IgD-negative memory B cell (primary cell): ENCODE results near the gene DNAJC1. TPM values are rescaled to one million over a fixed set of nuclear protein-coding genes. Genes with fewer than 3 reads are reported as not detected.

Experiments used
- H3K27ac Mint-ChIP-seq, 3 donors: one replicate each; pipeline ENCODE4 v1.8.0; 2020 to 2022; ENCODE audit warnings: mild to moderate bottlenecking in 3 of 3, mixed read lengths in 3 of 3, moderate library complexity in 1 of 3
- H3K27me3 Mint-ChIP-seq: one replicate; pipeline ENCODE4 v1.8.0; 2021; ENCODE audit warnings: mixed read lengths
- H3K36me3 Mint-ChIP-seq: one replicate; pipeline ENCODE4 v1.8.0; 2020; ENCODE audit warnings: mild to moderate bottlenecking, mixed read lengths
- H3K4me1 Mint-ChIP-seq, 3 donors: one replicate each; pipeline ENCODE4 v1.8.0; 2020 to 2022; ENCODE audit warnings: mixed read lengths in 3 of 3, mild to moderate bottlenecking in 1 of 3
- H3K4me3 Mint-ChIP-seq, 4 donors: one replicate each; pipeline ENCODE4 v1.8.0; 2020 to 2022; ENCODE audit warnings: mild to moderate bottlenecking in 4 of 4, mixed read lengths in 4 of 4, moderate library complexity in 3 of 4
- H3K9me3 Mint-ChIP-seq, 3 donors: one replicate each; pipeline ENCODE4 v1.8.0; 2020 to 2021; ENCODE audit warnings: mixed read lengths in 3 of 3, mild to moderate bottlenecking in 1 of 3
- polyA plus RNA-seq: library from polyadenylated mRNA; unstranded; fragments of 300-500 nt; fragmentation: Illumina TruSeq; gene quantifications from one replicate; pipeline ENCODE4 v1.2.3, GENCODE V29; 2021

The DNAJC1 gene
- polyA plus RNA-seq, 1 donor from 2014 or later = 17.9 TPM

GRCh38 chr10:21920633-21921032 is 82.9 kb downstream of the DNAJC1 start:
- Mint-ChIP-seq H3K27me3 (no peaks in the 10 kb centered on the region), H3K4me3 (no peak overlapping the region), H3K36me3 (no peaks in the 10 kb centered on the region), H3K4me1 (peaks cover 0 to 2% (median 0%) of the 10 kb centered on the region in 3 donors), H3K9me3 (no peaks in the 10 kb centered on the region), H3K27ac (no peak overlapping the region)

DNA sequence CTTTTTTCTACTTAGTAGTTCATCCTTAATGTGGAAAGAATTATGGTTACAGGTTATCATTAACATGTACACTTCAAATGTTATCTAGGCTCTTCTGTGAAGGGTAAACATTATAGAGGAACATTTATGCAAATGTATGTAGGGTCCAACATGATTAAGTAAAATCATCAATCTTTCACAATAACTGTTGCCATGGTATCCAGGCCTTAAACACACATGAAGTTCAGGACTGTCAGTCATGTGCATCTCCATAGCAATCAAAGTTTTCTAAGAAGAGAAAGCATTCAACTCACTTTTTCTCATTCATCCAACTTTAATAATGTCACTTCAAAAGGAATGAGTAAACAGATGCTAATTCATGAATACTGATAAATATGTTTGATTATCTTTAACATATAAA is 83.6 kb downstream of the DNAJC1 start:
- Mint-ChIP-seq H3K4me1 (peaks cover 0 to 2% (median 0%) of the 10 kb centered on the region in 3 donors), H3K36me3 (no peaks in the 10 kb centered on the region), H3K27me3 (no peaks in the 10 kb centered on the region)

GRCh38 chr10:21919117-21919516 is 84.4 kb downstream of the DNAJC1 start:
- no peaks in the 10 kb centered on the region for H3K27me3 Mint-ChIP-seq

More for the DNA sequence above, 83.6 kb downstream of the DNAJC1 start:
- no peaks in the 10 kb centered on the region for H3K9me3 Mint-ChIP-seq
- H3K27ac Mint-ChIP-seq = no peak overlapping the region
- H3K4me3 Mint-ChIP-seq = no peak overlapping the region

GRCh38 chr10:21912625-21913024 is 90.9 kb downstream of the DNAJC1 start:
- H3K27ac Mint-ChIP-seq = no peak overlapping the region
- peaks cover 5% of the 10 kb centered on the region for H3K36me3 Mint-ChIP-seq

More at GRCh38 chr10:21919117-21919516, 84.4 kb downstream of the DNAJC1 start:
- H3K4me3 Mint-ChIP-seq = no peak overlapping the region
- no peaks in the 10 kb centered on the region for H3K36me3 Mint-ChIP-seq
- no peak overlapping the region for H3K27ac Mint-ChIP-seq
- H3K4me1 Mint-ChIP-seq = peaks cover 0 to 2% (median 0%) of the 10 kb centered on the region in 3 donors
- no peaks in the 10 kb centered on the region for H3K9me3 Mint-ChIP-seq

DNA sequence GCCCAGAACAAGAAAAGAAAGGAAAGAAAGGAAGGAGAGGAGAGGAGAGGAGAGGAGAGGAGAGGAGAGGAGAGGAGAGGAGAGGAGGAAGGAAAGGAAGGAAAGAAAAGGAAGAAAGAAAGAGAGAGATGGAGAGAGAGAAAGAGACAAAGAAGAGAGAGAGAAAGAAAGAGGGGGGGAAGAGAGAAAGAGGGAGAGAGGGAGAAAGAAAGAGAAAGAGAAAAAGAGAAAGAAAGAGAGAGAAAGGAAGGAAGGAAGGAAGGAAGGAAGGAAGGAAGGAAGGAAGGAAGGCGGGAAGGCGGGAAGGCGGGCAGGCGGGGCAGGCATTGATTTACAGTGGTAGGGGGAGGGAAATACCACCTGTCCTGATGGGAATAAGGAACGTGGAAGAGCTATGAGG is 92.7 kb downstream of the DNAJC1 start:
- no peak overlapping the region for H3K4me3 Mint-ChIP-seq

More at GRCh38 chr10:21912625-21913024, 90.9 kb downstream of the DNAJC1 start:
- Mint-ChIP-seq H3K4me1 (no peaks in the 10 kb centered on the region), H3K27me3 (no peaks in the 10 kb centered on the region), H3K4me3 (no peak overlapping the region), H3K9me3 (no peaks in the 10 kb centered on the region)

GRCh38 chr10:21907436-21907835 is 96.1 kb downstream of the DNAJC1 start:
- Mint-ChIP-seq H3K36me3 (peaks cover 6% of the 10 kb centered on the region), H3K9me3 (no peaks in the 10 kb centered on the region), H3K4me1 (no peaks in the 10 kb centered on the region), H3K4me3 (no peak overlapping the region), H3K27ac (no peak overlapping the region), H3K27me3 (no peaks in the 10 kb centered on the region)

More for the DNA sequence above, 92.7 kb downstream of the DNAJC1 start:
- H3K27me3 Mint-ChIP-seq = no peaks in the 10 kb centered on the region
- H3K9me3 Mint-ChIP-seq = no peaks in the 10 kb centered on the region
- H3K4me1 Mint-ChIP-seq = no peaks in the 10 kb centered on the region
- H3K27ac Mint-ChIP-seq = no peak overlapping the region
- H3K36me3 Mint-ChIP-seq = peaks cover 8% of the 10 kb centered on the region

- no peaks in the 10 kb centered on the region for H3K9me3 Mint-ChIP-seq
- H3K36me3 Mint-ChIP-seq = peaks cover 6% of the 10 kb centered on the region
- H3K27ac Mint-ChIP-seq = no peak overlapping the region
- no peak overlapping the region for H3K4me3 Mint-ChIP-seq
- H3K4me1 Mint-ChIP-seq = no peaks in the 10 kb centered on the region
- no peaks in the 10 kb centered on the region for H3K27me3 Mint-ChIP-seq
These were observed 98.6 kb downstream of the DNAJC1 start for GRCh38 chr10:21904930-21905329.

DNA sequence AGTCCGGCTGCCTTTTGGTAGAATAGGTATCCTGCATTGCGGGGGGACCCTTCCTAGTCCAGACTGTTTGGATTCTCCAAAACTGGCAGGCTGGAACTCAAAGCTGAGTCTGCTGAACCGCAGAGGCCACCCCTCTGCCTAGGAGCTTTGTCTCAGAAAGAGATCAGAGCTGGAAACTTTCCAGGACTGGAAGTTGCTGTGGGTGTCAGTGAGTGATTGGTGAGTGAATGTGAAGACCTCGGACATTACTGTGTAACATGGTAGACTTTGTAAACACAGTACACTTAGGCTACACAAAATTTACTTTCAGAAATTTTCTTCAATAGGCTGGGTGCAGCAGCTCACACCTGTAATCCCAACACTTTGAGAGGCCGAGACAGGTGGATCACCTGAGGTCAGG is 103.8 kb downstream of the DNAJC1 start:
- H3K9me3 Mint-ChIP-seq = peaks cover 0 to 3% (median 0%) of the 10 kb centered on the region in 3 donors
- H3K27ac Mint-ChIP-seq = no peak overlapping the region
- no peaks in the 10 kb centered on the region for H3K27me3 Mint-ChIP-seq
- peaks cover 0 to 1% (median 0%) of the 10 kb centered on the region in 3 donors for H3K4me1 Mint-ChIP-seq
- peaks cover 10% of the 10 kb centered on the region for H3K36me3 Mint-ChIP-seq
- no peak overlapping the region for H3K4me3 Mint-ChIP-seq

DNA sequence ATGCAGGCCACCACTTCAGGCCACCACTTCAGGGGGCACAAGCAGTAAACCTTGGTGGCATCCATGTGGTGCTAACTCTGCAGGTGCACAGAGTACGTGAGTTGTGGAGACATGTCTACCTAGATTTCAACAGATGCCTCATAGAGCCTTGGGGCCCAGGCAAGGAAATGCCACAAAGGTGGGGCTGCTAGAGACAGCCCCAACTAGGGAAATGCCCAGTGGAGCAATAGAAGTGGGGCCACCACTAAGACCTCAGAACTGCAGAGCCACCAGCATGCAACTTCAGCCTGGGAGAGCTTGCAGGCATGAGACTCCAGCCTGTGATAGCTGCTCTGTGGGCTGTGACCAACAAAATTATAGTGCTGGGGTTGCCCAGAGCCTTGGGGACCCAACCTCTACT is 107.6 kb downstream of the DNAJC1 start:
- Mint-ChIP-seq H3K27ac (no peak overlapping the region), H3K4me1 (peaks cover 0 to 1% (median 0%) of the 10 kb centered on the region in 3 donors), H3K4me3 (no peak overlapping the region), H3K9me3 (peaks cover 6 to 20% (median 19%) of the 10 kb centered on the region in 3 donors), H3K36me3 (peaks cover 24% of the 10 kb centered on the region), H3K27me3 (no peaks in the 10 kb centered on the region)

DNA sequence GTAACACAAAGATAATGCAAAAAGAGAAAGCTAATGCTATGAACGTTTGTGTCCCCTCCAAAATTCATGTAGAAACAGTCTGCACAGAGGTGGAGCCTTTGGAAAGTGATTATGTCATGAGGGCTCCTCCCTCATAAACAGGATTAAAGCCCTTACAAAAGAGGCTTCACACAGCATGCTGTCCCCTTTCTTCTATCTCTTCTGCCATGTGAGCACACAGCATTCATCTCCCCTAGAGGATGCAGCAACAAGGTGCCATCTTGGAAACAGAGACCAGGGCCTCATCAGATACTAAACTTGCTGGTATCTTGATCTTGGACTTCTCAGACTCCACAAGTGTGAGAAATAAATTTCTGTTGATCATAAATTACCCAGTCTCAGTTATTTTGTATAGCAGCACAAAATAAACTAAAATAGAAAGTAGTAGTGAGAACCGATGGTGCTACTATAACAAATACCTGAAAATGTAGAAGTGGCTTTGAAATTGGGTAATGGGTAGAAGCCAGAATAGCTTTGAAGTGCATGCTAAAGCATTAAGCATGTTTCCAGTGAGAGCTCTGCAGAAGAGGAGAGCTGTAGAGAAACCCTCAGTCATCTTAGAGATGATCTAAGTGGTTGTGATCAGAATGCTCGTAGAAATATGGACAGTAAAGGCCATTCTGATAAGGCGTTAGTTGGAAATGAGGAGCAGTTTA is 108.7 kb downstream of the DNAJC1 start:
- Mint-ChIP-seq H3K9me3 (peaks cover 6 to 20% (median 19%) of the 10 kb centered on the region in 3 donors), H3K27me3 (no peaks in the 10 kb centered on the region), H3K4me3 (no peak overlapping the region), H3K4me1 (peaks cover 0 to 3% (median 1%) of the 10 kb centered on the region in 3 donors), H3K36me3 (peaks cover 24% of the 10 kb centered on the region), H3K27ac (no peak overlapping the region)

- peaks cover 6 to 19% (median 11%) of the 10 kb centered on the region in 3 donors for H3K4me1 Mint-ChIP-seq
- no peak overlapping the region for H3K27ac Mint-ChIP-seq
- peak overlapping the region in 1 of 4 donors; percentile 54 for H3K4me3 Mint-ChIP-seq
- H3K9me3 Mint-ChIP-seq = peaks cover 7 to 33% (median 31%) of the 10 kb centered on the region in 3 donors
- peaks cover 22% of the 10 kb centered on the region for H3K36me3 Mint-ChIP-seq
- H3K27me3 Mint-ChIP-seq = no peaks in the 10 kb centered on the region
These were observed 112.1 kb downstream of the DNAJC1 start for GRCh38 chr10:21891439-21891838.

GRCh38 chr10:21889477-21890275 is 113.9 kb downstream of the DNAJC1 start:
- no peaks in the 10 kb centered on the region for H3K27me3 Mint-ChIP-seq
- peaks cover 22% of the 10 kb centered on the region for H3K36me3 Mint-ChIP-seq
- peaks cover 4 to 19% (median 11%) of the 10 kb centered on the region in 3 donors for H3K4me1 Mint-ChIP-seq
- H3K4me3 Mint-ChIP-seq = peak overlapping the region in 1 of 4 donors; percentile 35
- peak overlapping the region in 1 of 3 donors; percentile 23 for H3K27ac Mint-ChIP-seq
- peaks cover 9 to 38% (median 37%) of the 10 kb centered on the region in 3 donors for H3K9me3 Mint-ChIP-seq

DNA sequence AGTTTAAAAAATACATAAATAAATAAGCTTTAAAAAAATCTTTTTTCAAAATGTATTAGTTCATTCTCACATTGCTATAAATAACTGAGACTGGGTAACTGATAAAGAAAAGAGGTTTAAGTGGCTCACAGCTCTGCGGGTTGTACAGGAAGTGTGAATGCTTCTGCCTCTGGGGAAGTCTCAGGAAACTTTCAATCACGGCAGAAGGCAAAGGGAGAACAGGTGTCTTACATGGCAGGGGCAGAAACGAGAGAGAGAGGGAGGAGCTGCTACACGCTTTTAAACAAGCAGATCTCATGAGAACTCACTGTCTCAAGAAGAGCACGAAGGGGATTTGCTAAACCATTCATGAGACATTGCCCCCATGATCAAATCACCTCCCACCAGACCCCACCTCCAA is 114.6 kb downstream of the DNAJC1 start:
- H3K27me3 Mint-ChIP-seq = no peaks in the 10 kb centered on the region
- no peak overlapping the region for H3K4me3 Mint-ChIP-seq
- no peak overlapping the region for H3K27ac Mint-ChIP-seq
- peaks cover 9 to 34% (median 31%) of the 10 kb centered on the region in 3 donors for H3K9me3 Mint-ChIP-seq
- H3K4me1 Mint-ChIP-seq = peaks cover 4 to 19% (median 11%) of the 10 kb centered on the region in 3 donors
- H3K36me3 Mint-ChIP-seq = peaks cover 21% of the 10 kb centered on the region

DNA sequence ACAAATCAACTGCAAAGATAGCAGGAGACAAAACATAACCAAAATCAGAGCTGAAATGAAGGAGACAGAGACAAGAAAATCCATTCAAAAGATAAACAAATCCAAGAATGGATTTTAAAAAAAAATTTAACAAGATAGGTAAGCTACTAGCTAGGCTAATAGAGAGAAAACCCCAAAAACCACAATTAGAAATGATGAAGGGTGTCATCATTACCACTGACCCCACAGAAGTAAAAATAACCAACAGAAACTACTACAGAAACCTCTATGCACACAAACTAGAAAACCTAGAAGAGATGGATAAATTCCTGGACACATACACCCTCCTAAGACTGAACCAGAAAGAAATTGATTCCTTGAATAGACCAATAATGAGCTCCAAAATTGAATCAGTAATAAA is 117.6 kb downstream of the DNAJC1 start:
- peaks cover 17% of the 10 kb centered on the region for H3K36me3 Mint-ChIP-seq
- no peak overlapping the region for H3K27ac Mint-ChIP-seq
- no peak overlapping the region for H3K4me3 Mint-ChIP-seq
- peaks cover 3 to 22% (median 17%) of the 10 kb centered on the region in 3 donors for H3K9me3 Mint-ChIP-seq
- peaks cover 4 to 19% (median 11%) of the 10 kb centered on the region in 3 donors for H3K4me1 Mint-ChIP-seq
- no peaks in the 10 kb centered on the region for H3K27me3 Mint-ChIP-seq

GRCh38 chr10:21873198-21873597 is 130.3 kb downstream of the DNAJC1 start:
- Mint-ChIP-seq H3K27ac (no peak overlapping the region), H3K4me1 (no peaks in the 10 kb centered on the region), H3K36me3 (peaks cover 17% of the 10 kb centered on the region), H3K4me3 (peak overlapping the region in 1 of 4 donors; percentile 75), H3K9me3 (peaks cover 9 to 19% (median 9%) of the 10 kb centered on the region in 3 donors), H3K27me3 (no peaks in the 10 kb centered on the region)
